A549 (cell line): ENCODE results near the gene QARS1. TPM values are rescaled to one million over a fixed set of nuclear protein-coding genes. Genes with fewer than 3 reads are reported as not detected.

Experiments used
- ATAC-seq, 2 experiments: fragments of 200-7000 bp in 1 of 2; fragments of >200 bp in 1 of 2; cut with Nextera tagmentation in 1 of 2; cut with Tn5 transposase in 1 of 2; 3 replicates each; pipeline versions ENCODE4 v1.8.0 to v1.9.1; 2018 to 2020; ENCODE audit warnings: mild to moderate bottlenecking in 1 of 2, moderate library complexity in 1 of 2
- CTCF ChIA-PET: fragments of 300-600 bp; sonication (Branson Sonifier 250); formaldehyde crosslinking; extraction: SDS; loops from one replicate; lab custom pipeline; 2021; ENCODE audit warnings: antibody characterized with exemption, inconsistent platforms; lab: Yijun Ruan, JAX
- POLR2A ChIA-PET: fragments of 350-600 bp; formaldehyde crosslinking; extraction: SDS; loops from one replicate; lab custom pipeline; 2021; ENCODE audit warnings: antibody characterized with exemption, inconsistent platforms; lab: Yijun Ruan, JAX
- DNase-seq, 2 experiments: peaks; one replicate each; pipeline versions ENCODE4 v3.0.0 to v3.0.0-alpha.2; 2011 to 2016; ENCODE audit warnings: low read depth in 1 of 2, low spot score in 1 of 2
- FAIRE-seq: peaks from 2 replicates; lab custom pipeline; 2011; peaks lifted over from hg19 to GRCh38; lab: Jason Lieb, UNC
- H3K27ac ChIP-seq, 2 experiments: fragments of >200 bp; sonication (Bioruptor Twin); formaldehyde crosslinking; 3 replicates each; pipeline ENCODE4 v1.5.1; 2016 to 2017
- H3K4me1 ChIP-seq: fragments of >200 bp; sonication (Bioruptor Twin); formaldehyde crosslinking; 3 replicates; pipeline ENCODE4 v1.6.1; 2016
- H3K4me2 ChIP-seq: fragments of >200 bp; sonication (Bioruptor Twin); formaldehyde crosslinking; 3 replicates; pipeline ENCODE4 v1.6.1; 2016
- H3K4me3 ChIP-seq: fragments of >200 bp; sonication (Bioruptor Twin); formaldehyde crosslinking; 3 replicates; pipeline ENCODE4 v1.5.1; 2016
- H3K9me3 ChIP-seq: fragments of >200 bp; sonication (Bioruptor Twin); formaldehyde crosslinking; 3 replicates; pipeline ENCODE4 v1.6.1; 2016
- BHLHE40 ChIP-seq: IDR thresholded peaks from 2 replicates; pipeline ENCODE4 v1.6.1; 2012; ENCODE audit warnings: low read depth, low read length, inconsistent platforms
- CBX2 ChIP-seq: fragments of 200-600 bp; sonication (generic); IDR thresholded peaks from 2 replicates; pipeline ENCODE4 v1.6.1; 2016; ENCODE audit warnings: low read depth, mild to moderate bottlenecking, borderline replicate concordance
- CBX8 ChIP-seq: fragments of 200-600 bp; sonication (generic); IDR thresholded peaks from 2 replicates; pipeline ENCODE4 v1.6.1; 2016
- CHD2 ChIP-seq: fragments of 150-350 bp; IDR thresholded peaks from 2 replicates; pipeline ENCODE4 v1.6.1; 2014; ENCODE audit warnings: low read length; ENCODE audit not compliant: partially characterized antibody
- CHD4 ChIP-seq: fragments of 200-600 bp; sonication (generic); IDR thresholded peaks from 2 replicates; pipeline ENCODE4 v1.6.1; 2016; ENCODE audit warnings: antibody characterized with exemption, mild to moderate bottlenecking, borderline replicate concordance
- CTCF ChIP-seq: fragments of >200 bp; sonication (Bioruptor Twin); formaldehyde crosslinking; IDR thresholded peaks from 3 replicates; pipeline ENCODE4 v1.5.1; 2016
- EHF ChIP-seq: fragments of 250-450 bp; sonication (Bioruptor Pico); IDR thresholded peaks from 2 replicates; pipeline ENCODE4 v1.5.0; 2020; ENCODE audit warnings: mild to moderate bottlenecking
- EHMT2 ChIP-seq: fragments of 200-600 bp; sonication (generic); IDR thresholded peaks from 2 replicates; pipeline ENCODE4 v1.6.1; 2016; ENCODE audit warnings: antibody characterized with exemption, low read depth, mild to moderate bottlenecking, moderate library complexity
- FOSB ChIP-seq: fragments of 250-450 bp; sonication (Bioruptor Pico); IDR thresholded peaks from 2 replicates; pipeline ENCODE4 v1.5.0; 2020; ENCODE audit warnings: mild to moderate bottlenecking, moderate library complexity
- GATA3 ChIP-seq: IDR thresholded peaks from 2 replicates; pipeline ENCODE4 v1.6.1; 2012; ENCODE audit warnings: borderline replicate concordance
- HDAC2 ChIP-seq: fragments of 200-600 bp; sonication (generic); IDR thresholded peaks from 2 replicates; pipeline ENCODE4 v1.6.1; 2016
- HEYL ChIP-seq: fragments of 250-450 bp; sonication (Bioruptor Pico); IDR thresholded peaks from 2 replicates; pipeline ENCODE4 v1.8.0; 2021; ENCODE audit warnings: mild to moderate bottlenecking, moderate library complexity
- HOXB13 ChIP-seq: fragments of 250-450 bp; sonication (Bioruptor Pico); IDR thresholded peaks from 2 replicates; pipeline ENCODE4 v1.5.0; 2020; ENCODE audit warnings: low read depth, mild to moderate bottlenecking, moderate library complexity
- KDM1A ChIP-seq: fragments of 200-600 bp; sonication (generic); IDR thresholded peaks from 2 replicates; pipeline ENCODE4 v1.6.1; 2016; ENCODE audit warnings: low read depth, mild to moderate bottlenecking
- MAZ ChIP-seq: fragments of 150-350 bp; IDR thresholded peaks from 2 replicates; pipeline ENCODE4 v1.6.1; 2014; ENCODE audit warnings: antibody characterized with exemption, low read depth, low read length, borderline replicate concordance
- NR3C1 ChIP-seq: fragments of >200 bp; sonication (Bioruptor Twin); formaldehyde crosslinking; IDR thresholded peaks from 3 replicates; pipeline ENCODE4 v1.6.1; 2017
- RAD21 ChIP-seq, 2 experiments: fragments of >200 bp in 1 of 2; sonication (Bioruptor Twin) in 1 of 2; formaldehyde crosslinking in 1 of 2; IDR thresholded peaks in 1 of 2; conservative IDR thresholded peaks in 1 of 2; 2 replicates in 1 of 2; 3 replicates in 1 of 2; pipeline ENCODE4 v1.6.1; 2012 to 2018; ENCODE audit warnings: inconsistent platforms in 1 of 2
- RCOR1 ChIP-seq: fragments of 150-350 bp; IDR thresholded peaks from 2 replicates; pipeline ENCODE4 v1.6.1; 2014; ENCODE audit warnings: antibody characterized with exemption, low read length, low read depth
- RFX5 ChIP-seq: fragments of 450-650 bp; IDR thresholded peaks from 2 replicates; pipeline ENCODE4 v1.7.1; 2014; ENCODE audit warnings: antibody characterized with exemption, mild to moderate bottlenecking, moderate library complexity
- RNF2 ChIP-seq: fragments of 200-600 bp; sonication (generic); IDR thresholded peaks from 2 replicates; pipeline ENCODE4 v1.6.1; 2016; ENCODE audit warnings: low read depth, mild to moderate bottlenecking, antibody characterized with exemption, moderate library complexity, borderline replicate concordance
- SREBF2 ChIP-seq: fragments of 450-650 bp; IDR thresholded peaks from 2 replicates; pipeline ENCODE4 v1.6.1; 2014; ENCODE audit warnings: mild to moderate bottlenecking, moderate library complexity
- TFCP2L1 ChIP-seq: fragments of 250-450 bp; sonication (Bioruptor Pico); IDR thresholded peaks from 2 replicates; pipeline ENCODE4 v1.5.0; 2021; ENCODE audit warnings: mild to moderate bottlenecking
- ZNF302 ChIP-seq: fragments of 250-450 bp; sonication (Bioruptor Pico); IDR thresholded peaks from 2 replicates; pipeline ENCODE4 v1.9.0; 2021; ENCODE audit warnings: inconsistent platforms, mild to moderate bottlenecking, moderate library complexity
- ZSCAN20 ChIP-seq: fragments of 250-450 bp; sonication (Bioruptor Pico); IDR thresholded peaks from 2 replicates; pipeline ENCODE4 v1.8.0; 2022; ENCODE audit warnings: mild to moderate bottlenecking, moderate library complexity
- WGBS: methylation state at CpG from one replicate; pipeline ENCODE4 v1.1.6; 2017; ENCODE audit errors: missing lambda C conversion rate; 5-methylcytosine and 5-hydroxymethylcytosine counted together
- polyA plus RNA-seq, 4 experiments: library from polyadenylated mRNA; depleted of rRNA in 3 of 4; stranded (reverse); fragments of >200 nt; fragmentation: RNase III in 1 of 4; extraction: RNeasy Plus Mini Kit Qiagen cat#74134 plus additional on column Dnase treatment in 1 of 4; gene quantifications; 2 replicates in 3 of 4; 3 replicates in 1 of 4; pipeline ENCODE4 v1.2.3, GENCODE V29; 2011 to 2017
- TF ChIP-seq, protein P1 (sequence below): IDR thresholded peaks from 2 replicates; pipeline ENCODE4 v1.6.1; 2012
- TF ChIP-seq, protein P2 (sequence below): fragments of >200 bp; sonication (Bioruptor Twin); formaldehyde crosslinking; IDR thresholded peaks from 2 replicates; pipeline ENCODE4 v1.6.1; 2016
- TF ChIP-seq, protein P3 (sequence below): fragments of 250-450 bp; sonication (Bioruptor Pico); IDR thresholded peaks from 2 replicates; pipeline ENCODE4 v1.5.0; 2020; ENCODE audit warnings: low read depth, mild to moderate bottlenecking, moderate library complexity

The QARS1 gene
- polyA plus RNA-seq, 2 of the 4 experiments (the other 2 are of a cell fraction): 118 to 164 TPM

DNA sequence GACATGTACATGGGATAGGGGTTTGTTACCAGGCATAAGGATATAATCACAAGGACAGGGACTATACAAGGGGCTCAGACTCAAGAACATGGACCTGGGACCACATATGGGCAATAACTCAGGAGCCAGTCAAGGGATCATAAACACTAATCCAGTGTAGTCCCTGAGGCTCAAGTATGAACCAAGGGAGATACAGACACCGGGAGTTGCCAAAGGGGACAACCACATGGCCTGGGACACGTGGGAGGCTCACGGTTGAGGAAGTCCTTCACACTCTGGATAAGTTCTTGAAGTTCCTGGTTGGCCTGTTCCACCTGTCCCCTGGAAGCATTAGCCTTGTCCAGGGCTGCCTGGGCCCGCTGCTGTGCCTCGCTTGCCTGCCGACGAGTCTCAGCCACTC is 17.9 kb upstream of the QARS1 start (continued):
- TF ChIP-seq CTCF (no peak), RNF2 (no peak)
- TF ChIP-seq, protein P1, sequence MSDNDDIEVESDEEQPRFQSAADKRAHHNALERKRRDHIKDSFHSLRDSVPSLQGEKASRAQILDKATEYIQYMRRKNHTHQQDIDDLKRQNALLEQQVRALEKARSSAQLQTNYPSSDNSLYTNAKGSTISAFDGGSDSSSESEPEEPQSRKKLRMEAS: no peak

DNA sequence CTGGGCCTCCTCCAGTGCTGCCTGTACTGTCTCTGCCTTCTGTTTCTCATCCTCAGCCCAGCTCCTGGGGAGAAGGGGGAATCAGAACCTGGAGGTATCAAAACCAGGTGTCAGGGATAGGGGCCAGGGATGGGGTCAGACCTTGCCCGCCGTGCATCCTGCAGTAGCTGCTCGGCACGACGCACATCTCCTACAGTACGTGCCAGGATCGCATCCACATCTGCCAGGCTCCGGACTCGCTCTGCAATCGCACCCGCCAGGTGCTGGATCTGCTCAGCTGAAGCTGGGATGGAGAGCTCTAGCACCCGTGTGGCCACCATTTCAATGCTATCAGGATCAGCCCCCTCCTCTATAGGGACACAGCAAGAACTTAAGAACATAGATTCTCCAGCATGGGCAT is 17.5 kb upstream of the QARS1 start:
- H3K4me2 ChIP-seq: no peak overlapping the region
- H3K4me1 ChIP-seq: peaks cover 14% of the 10 kb centered on the region
- POLR2A ChIA-PET: interaction anchor here (1.6 kb wide), 1 partner anchor 11 kb away, joined by 26 read pairs; the partner anchor contains the start of gene LAMB2
- FAIRE-seq (no peak), DNase-seq (no peak), ATAC-seq (no peak)
- WGBS: 95% methylated on average over 11 of the region's 12 CpGs
- H3K4me3 ChIP-seq: no peak overlapping the region
- no peak overlapping the region for H3K27ac ChIP-seq
- CTCF ChIA-PET: interaction anchor here (1.4 kb wide), 1 partner anchor 108 kb away, joined by 3 read pairs; no protein-coding TSS in a partner anchor
- no peaks in the 10 kb centered on the region for H3K9me3 ChIP-seq
- no peak for TF ChIP-seq SREBF2
- no peak for TF ChIP-seq BHLHE40
- TF ChIP-seq ZNF302: no peak
- no peak for TF ChIP-seq HOXB13 (CRISPR knock-in tag)
- TF ChIP-seq NR3C1: no peak
- TF ChIP-seq, protein P1: no peak
- TF ChIP-seq, protein P2, sequence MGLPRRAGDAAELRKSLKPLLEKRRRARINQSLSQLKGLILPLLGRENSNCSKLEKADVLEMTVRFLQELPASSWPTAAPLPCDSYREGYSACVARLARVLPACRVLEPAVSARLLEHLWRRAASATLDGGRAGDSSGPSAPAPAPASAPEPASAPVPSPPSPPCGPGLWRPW: no peak
- TF ChIP-seq CHD4: no peak
- TF ChIP-seq CHD2: no peak
- no peak for TF ChIP-seq CBX2
- TF ChIP-seq, protein P3, sequence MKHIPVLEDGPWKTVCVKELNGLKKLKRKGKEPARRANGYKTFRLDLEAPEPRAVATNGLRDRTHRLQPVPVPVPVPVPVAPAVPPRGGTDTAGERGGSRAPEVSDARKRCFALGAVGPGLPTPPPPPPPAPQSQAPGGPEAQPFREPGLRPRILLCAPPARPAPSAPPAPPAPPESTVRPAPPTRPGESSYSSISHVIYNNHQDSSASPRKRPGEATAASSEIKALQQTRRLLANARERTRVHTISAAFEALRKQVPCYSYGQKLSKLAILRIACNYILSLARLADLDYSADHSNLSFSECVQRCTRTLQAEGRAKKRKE (CRISPR knock-in tag): no peak
- TF ChIP-seq HEYL (CRISPR knock-in tag): no peak
- TF ChIP-seq MAZ: no peak

GRCh38 chr3:49121132-49121736 is 16.7 kb upstream of the QARS1 start:
- Histone ChIP-seq H3K4me1 (peaks cover 14% of the 10 kb centered on the region), H3K4me2 (peak overlapping the region; percentile 93), H3K4me3 (peak overlapping the region; percentile 93)
- ChIA-PET CTCF (interaction anchor here (0.6 to 1.0 kb wide), 4 partner anchors 13 to 347 kb away, joined by 3 read pairs; no protein-coding TSS in a partner anchor), POLR2A (interaction anchor here (0.6 to 1.6 kb wide), 15 partner anchors 8 to 443 kb away, joined by 3 to 26 read pairs (median 4); partner anchors contain the start of genes DALRD3, IMPDH2, LAMB2 and QARS1)
- 86% methylated on average over 16 of the region's 17 CpGs for WGBS
- peak; percentile 32 to 48; a peak in 3 of 6 replicates for ATAC-seq
- FAIRE-seq: no peak
- no peak for TF ChIP-seq HOXB13 (CRISPR knock-in tag)
- no peak for TF ChIP-seq ZNF302
- TF ChIP-seq CBX8: no peak
- no peak for TF ChIP-seq EHF (CRISPR knock-in tag)
- no peak for TF ChIP-seq GATA3
- TF ChIP-seq EHMT2: no peak
- TF ChIP-seq RCOR1: no peak
- TF ChIP-seq RFX5: no peak
- no peak for TF ChIP-seq FOSB (CRISPR knock-in tag)
- no peak for TF ChIP-seq TFCP2L1 (CRISPR knock-in tag)
- TF ChIP-seq RAD21 (conservative IDR thresholded peaks at IDR 0.05 in 1 of 2, IDR thresholded peaks at IDR 0.05 in 1 of 2): no peak
- TF ChIP-seq, protein P3 (CRISPR knock-in tag): no peak
- no peak for TF ChIP-seq RNF2
- no peak for TF ChIP-seq HDAC2
- no peak for TF ChIP-seq ZSCAN20 (CRISPR knock-in tag)
- TF ChIP-seq KDM1A: no peak
- TF ChIP-seq, all 56 proteins: peak for 0
- Histone ChIP-seq H3K27ac (peak overlapping the region; percentile 93 to 99), H3K9me3 (no peaks in the 10 kb centered on the region)
- DNase-seq: no peak
